DND-41 (cell line): Measurements from ENCODE around the gene ELOA.

Experiments
- CTCF ChIP-seq: IDR thresholded peaks from 2 replicates; pipeline ENCODE4 v1.5.1; 2012; ENCODE audit warnings: borderline replicate concordance, low read length, moderate library complexity, mild to moderate bottlenecking; ENCODE audit not compliant: poor library complexity, severe bottlenecking; ENCODE audit errors: extremely low read depth
- EZH2 ChIP-seq: IDR thresholded peaks from 3 replicates; pipeline ENCODE4 v1.6.1; 2012; ENCODE audit warnings: borderline replicate concordance, low read depth, mild to moderate bottlenecking, moderate library complexity, low read length, inconsistent platforms; ENCODE audit not compliant: severe bottlenecking

DNA sequence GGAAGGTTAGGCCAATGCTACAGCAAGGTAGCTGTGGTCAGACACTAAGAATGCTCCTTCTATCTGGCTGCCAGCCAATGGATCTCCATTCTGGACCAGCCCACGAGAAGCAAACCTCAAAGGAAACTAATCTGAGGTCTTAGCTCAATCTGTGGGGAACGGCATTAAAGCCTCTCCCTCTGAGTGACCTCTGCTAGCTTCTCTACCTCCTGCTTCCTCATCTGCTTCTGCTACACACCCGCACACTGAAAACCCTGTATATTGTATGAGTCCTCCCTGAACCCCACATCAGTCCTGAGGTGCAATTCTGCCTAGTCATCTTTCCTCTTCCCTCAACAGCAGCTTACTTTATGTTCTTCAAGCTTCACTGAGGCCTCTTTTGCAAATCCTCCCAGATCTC is 64.2 kb downstream of the ELOA start:
- TF ChIP-seq CTCF (no peak), EZH2 (no peak)
